Raji (cell line): ENCODE data around the gene CYP20A1.

Experiments used
- POLR2A ChIP-seq: IDR thresholded peaks from 2 replicates; pipeline ENCODE4 v1.6.1; 2011; ENCODE audit warnings: low read depth, low read length, control low read depth; ENCODE audit not compliant: insufficient read depth

CYP20A1 gene

GRCh38 chr2:203280428-203281064 lies 41.7 kb downstream of the CYP20A1 start:
- TF ChIP-seq POLR2A: no peak

DNA sequence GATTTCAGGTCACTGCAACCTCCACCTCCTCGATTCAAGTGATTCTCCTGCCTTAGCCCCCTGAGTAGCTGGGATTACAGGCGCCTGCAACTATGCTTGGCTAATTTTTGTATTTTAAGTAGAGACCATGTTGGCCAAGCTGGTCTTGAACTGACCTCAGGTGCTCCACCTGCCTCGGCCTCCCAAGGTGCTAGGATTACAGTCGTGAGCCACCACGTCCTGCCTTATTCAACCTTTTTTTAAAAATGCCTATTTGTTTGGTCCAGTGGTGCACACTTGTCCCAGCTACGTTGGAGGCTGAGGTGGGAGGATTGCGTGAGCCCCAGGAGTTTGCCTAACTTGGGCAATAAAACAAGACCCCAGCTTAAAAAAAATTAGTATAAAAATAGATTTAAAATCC lies 43.3 kb downstream of the CYP20A1 start:
- no peak for TF ChIP-seq POLR2A

- no peak for TF ChIP-seq POLR2A
These were observed 47.7 kb downstream of the CYP20A1 start for GRCh38 chr2:203286532-203286931.

DNA sequence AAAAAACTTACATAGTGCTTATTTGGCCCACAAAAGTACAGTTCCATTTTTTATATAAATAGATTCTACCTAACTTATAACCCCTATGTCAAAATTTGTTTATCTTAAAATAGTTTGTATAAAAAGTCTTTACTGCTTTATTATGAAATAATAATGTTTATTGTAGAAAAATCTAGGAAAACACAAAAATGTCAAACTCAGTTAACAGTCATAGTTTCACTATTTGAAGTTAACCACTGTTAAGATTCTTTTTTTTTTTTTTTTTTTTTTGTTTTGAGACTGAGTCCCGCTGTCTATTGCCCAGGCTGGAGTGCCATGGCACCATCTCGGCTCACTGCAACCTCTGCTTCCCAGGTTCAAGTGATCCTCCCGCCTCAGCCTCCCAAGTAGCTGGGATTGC lies 62.8 kb downstream of the CYP20A1 start:
- no peak for TF ChIP-seq POLR2A

DNA sequence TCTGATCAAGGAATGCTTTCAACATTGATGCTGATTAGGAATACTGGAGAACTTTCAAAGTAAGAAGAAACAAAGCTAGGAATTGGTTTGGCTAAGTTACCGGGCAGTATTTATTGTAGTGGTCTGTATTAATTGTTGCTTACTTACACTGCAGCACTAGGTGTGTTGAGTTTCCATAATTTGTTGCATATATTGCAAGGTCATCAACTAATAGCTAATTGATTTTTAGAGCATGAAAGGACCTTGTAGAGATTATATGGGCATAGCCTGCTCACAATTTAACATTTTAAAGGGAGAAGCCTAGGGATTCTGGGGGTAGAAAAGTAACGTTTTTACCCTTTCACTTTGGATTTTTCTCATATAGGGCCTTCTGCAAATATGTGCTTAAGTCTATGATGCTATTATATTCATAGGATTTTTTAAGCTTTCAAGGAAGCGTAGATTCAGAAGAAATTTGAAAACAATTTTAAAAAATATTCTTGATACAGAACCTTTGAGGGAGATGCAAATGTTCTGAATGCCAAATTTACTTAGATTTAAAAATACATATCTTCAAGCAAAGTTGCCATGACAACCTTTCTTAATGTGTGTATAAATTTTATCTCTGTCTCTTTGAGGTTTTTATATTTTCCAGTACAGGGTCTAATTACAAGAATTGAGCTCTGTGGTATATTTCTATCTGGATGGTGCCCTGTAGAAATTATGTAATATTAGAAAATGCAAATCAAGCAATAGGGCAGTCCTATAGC lies 72.0 kb downstream of the CYP20A1 start:
- TF ChIP-seq POLR2A: no peak

DNA sequence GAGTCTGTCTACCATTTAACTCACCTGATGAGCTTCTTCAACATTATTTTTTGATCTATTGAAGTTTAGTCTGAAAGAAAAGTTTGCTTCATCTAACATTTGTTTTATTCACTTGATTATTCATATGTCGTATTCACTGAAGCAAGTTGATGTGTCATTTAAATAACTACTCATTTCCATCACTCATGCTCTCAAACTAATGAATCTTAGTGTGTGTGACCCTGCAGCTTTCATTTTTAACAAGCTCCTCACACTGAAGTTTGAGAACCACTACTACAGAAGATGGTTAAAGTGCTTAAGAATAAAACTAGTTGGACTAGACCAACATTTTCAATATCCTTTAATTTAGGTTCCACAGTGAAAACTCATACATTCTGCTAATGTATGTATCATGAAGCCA lies 87.5 kb downstream of the CYP20A1 start:
- TF ChIP-seq POLR2A: no peak

DNA sequence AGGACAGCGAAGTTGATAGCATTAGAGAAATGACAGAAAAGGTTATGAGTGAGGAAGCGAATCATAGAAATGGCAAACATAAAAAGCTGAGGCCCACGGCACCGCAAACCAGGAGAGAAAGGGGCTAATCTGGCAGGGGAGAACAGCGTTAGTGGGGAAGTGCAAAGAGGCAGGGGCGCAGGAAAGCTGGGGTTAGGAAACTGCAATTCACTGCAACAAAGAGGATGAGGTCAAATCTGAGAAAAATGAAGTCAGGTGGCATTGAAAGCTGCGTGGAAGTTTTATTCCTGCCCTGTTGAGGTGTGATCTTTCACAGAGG lies 88.7 kb downstream of the CYP20A1 start:
- TF ChIP-seq POLR2A: no peak

GRCh38 chr2:203327901-203328759 lies 89.3 kb downstream of the CYP20A1 start, which contains the start of gene ABI2:
Gene ABI2, plus strand, starts transcription at chr2:203328394. Its CDS starts 121 bp downstream, at chr2:203328515.
- TF ChIP-seq POLR2A: peak; percentile 49

- no peak for TF ChIP-seq POLR2A
These were observed 90.1 kb downstream of the CYP20A1 start for GRCh38 chr2:203328760-203329540.

- TF ChIP-seq POLR2A: no peak
These were observed 91.6 kb downstream of the CYP20A1 start for GRCh38 chr2:203330434-203330833.

DNA sequence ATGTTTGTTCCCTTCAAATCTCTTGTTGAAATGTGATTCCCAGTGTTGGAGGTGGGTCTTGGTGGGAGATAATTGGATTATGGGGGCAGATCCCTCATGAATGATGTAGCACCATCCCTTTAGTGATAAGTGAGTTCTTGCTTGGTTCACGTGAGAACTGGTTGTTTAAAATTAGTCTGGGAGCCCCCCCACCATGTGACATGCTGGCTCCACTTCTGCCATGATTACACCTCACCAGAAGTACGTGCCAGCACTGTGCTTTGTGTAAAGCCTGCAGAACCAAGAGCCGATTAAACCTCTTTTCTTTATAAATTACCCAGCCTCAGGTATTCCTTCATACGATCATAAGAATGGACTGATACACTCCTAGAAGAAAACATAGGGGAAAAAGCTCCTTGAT lies 99.5 kb downstream of the CYP20A1 start:
- no peak for TF ChIP-seq POLR2A

DNA sequence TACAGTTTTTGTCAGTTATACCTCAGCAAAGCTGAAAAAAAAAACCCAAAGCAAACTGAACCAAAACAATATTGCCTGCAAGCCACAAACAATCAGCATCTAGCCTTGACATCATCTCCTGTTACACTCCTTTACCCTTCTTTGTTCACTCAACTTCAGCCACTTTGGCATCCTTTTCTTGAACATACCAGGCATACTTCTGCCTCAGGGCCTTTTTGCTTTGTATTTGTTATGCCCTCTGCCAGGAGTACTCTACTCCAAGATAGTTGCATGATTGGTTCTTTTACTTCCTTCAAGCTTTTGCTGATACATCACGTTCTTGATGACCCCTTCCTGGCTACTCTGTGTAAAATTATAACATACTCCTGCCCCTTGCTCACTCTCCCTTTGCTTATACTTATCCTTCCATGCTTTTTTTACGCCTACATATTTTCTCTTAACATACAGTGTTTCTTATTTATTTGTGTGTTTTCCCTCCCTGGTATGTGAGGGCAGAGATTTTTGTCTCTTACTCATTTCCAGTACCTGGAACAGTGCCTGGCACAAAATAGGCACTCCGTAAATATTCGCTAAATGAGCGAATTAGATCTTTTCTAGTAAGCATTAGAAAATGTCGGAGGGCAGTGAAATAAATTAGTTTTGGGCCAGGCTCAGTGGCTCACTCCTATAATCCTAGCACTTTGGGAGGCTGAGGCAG lies 102.1 kb downstream of the CYP20A1 start:
- TF ChIP-seq POLR2A: no peak

GRCh38 chr2:203341741-203342310 lies 103.0 kb downstream of the CYP20A1 start:
- no peak for TF ChIP-seq POLR2A

DNA sequence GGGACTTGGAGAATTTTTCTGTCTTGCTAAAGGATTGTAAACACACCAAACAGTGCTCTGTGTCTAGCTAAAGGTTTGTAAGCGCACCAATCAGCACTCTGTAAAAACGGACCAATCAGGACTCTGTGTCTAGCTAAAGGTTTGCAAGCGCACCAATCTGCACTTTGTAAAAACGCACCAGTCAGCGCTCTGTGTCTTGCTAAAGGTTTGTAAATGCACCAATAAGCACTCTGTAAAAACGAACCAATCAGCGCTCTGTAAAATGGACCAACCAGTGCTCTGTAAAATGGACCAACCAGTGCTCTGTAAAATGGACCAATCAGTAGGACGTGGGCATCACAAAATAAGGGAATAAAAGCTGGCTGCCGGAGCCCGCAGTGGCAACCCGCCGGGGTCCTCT lies 105.8 kb downstream of the CYP20A1 start:
- TF ChIP-seq POLR2A: no peak
